Fibroblast of villous mesenchyme (primary cell): ENCODE measurements around the gene TMEM41B. TPM values are rescaled to one million over a fixed set of nuclear protein-coding genes. Genes with fewer than 3 reads are reported as not detected.
"Not testable (repeated sequence)": the region's sequence is repeated elsewhere in the genome, so short reads cannot be mapped to it uniquely, and the experiment has no call there.

Experiments used
- DNase-seq: peaks from one replicate; pipeline ENCODE4 v3.0.0-alpha.2; 2010; ENCODE audit warnings: low read depth
- H3K4me3 ChIP-seq: 2 replicates; pipeline ENCODE4 v1.5.1; 2011; ENCODE audit warnings: low read depth, mild to moderate bottlenecking, low read length
- CTCF ChIP-seq: IDR thresholded peaks from 2 replicates; pipeline ENCODE4 v1.5.1; 2012; ENCODE audit warnings: low read depth, mild to moderate bottlenecking, low read length; ENCODE audit not compliant: insufficient read depth
- total RNA-seq: library from RNA; depleted of rRNA; stranded (reverse); fragments of >200 nt; gene quantifications from 2 replicates; pipeline ENCODE4 v1.2.3, GENCODE V29; 2012

The TMEM41B gene
- total RNA-seq, 1 donor, result 48.8 TPM

- DNase-seq, result peak; percentile 89
- TF ChIP-seq CTCF, result no peak
- peak within 1 kb of the TSS; percentile 84 for H3K4me3 ChIP-seq
Measured at GRCh38 chr11:9265211-9266131, 48.9 kb downstream of the TMEM41B start, which contains the start of gene DENND5A. Gene DENND5A, minus strand, starts transcription at chr11:9265350. Its CDS starts 281 bp downstream, at chr11:9265069.

- H3K4me3 ChIP-seq, result peak overlapping the region; percentile 84
- DNase-seq, result peak; percentile 92
- no peak for TF ChIP-seq CTCF
Measured at GRCh38 chr11:9264316-9265210, 49.8 kb downstream of the TMEM41B start.

- H3K4me3 ChIP-seq, result peak overlapping the region; percentile 84
- TF ChIP-seq CTCF, result no peak
- DNase-seq, result peak; percentile 72
Measured at GRCh38 chr11:9263840-9264315, 50.5 kb downstream of the TMEM41B start.

GRCh38 chr11:9260838-9261146 lies 53.6 kb downstream of the TMEM41B start:
- not testable (repeated sequence) for H3K4me3 ChIP-seq, DNase-seq

GRCh38 chr11:9259981-9260837 lies 54.2 kb downstream of the TMEM41B start:
- DNase-seq, result no peak
- no peak overlapping the region for H3K4me3 ChIP-seq
- peak; percentile 38 for TF ChIP-seq CTCF

GRCh38 chr11:9258279-9258678 lies 56.1 kb downstream of the TMEM41B start:
- not testable (repeated sequence) for DNase-seq, H3K4me3 ChIP-seq

- no peak for TF ChIP-seq CTCF
- DNase-seq, result peak; percentile 73
- no peak overlapping the region for H3K4me3 ChIP-seq
Measured at GRCh38 chr11:9254416-9254815, 60.0 kb downstream of the TMEM41B start.
